Endothelial cell of umbilical vein (primary cell): ENCODE measurements around the gene ARSJ.

Experiments used
- EZH2 ChIP-seq: IDR thresholded peaks from 2 replicates; pipeline ENCODE4 v1.6.1; 2012; ENCODE audit warnings: borderline replicate concordance, low read depth, mild to moderate bottlenecking, moderate library complexity, low read length, inconsistent platforms; ENCODE audit not compliant: severe bottlenecking
- MYC ChIP-seq: IDR thresholded peaks from one replicate; pipeline ENCODE4 v1.6.1; 2011; ENCODE audit warnings: mild to moderate bottlenecking, low read depth, low read length
- POLR2A ChIP-seq: IDR thresholded peaks from 2 replicates; pipeline ENCODE4 v1.6.1; 2012; ENCODE audit warnings: low read depth, mild to moderate bottlenecking, control low read depth, low read length

- TF ChIP-seq POLR2A = peak; percentile 74
- no peak for TF ChIP-seq MYC
- TF ChIP-seq EZH2 = no peak
These were observed 36.0 kb upstream of the ARSJ start for GRCh38 chr4:114015444-114015899.
